GM10266 (cell line): ENCODE data around the gene EPHA10.
"Not testable (repeated sequence)": the region's sequence is repeated elsewhere in the genome, so short reads cannot be mapped to it uniquely, and the experiment has no call there.

ENCODE experiments used
- DNase-seq: peaks from one replicate; pipeline ENCODE4 v3.0.0; 2012; ENCODE audit errors: extremely low spot score
- TF ChIP-seq, protein P1 (sequence below): IDR thresholded peaks from 2 replicates; pipeline ENCODE4 v1.5.1; 2012; ENCODE audit warnings: mild to moderate bottlenecking, low read depth; ENCODE audit not compliant: control insufficient read depth, insufficient read depth; ENCODE audit errors: missing control alignments

Gene EPHA10

DNA sequence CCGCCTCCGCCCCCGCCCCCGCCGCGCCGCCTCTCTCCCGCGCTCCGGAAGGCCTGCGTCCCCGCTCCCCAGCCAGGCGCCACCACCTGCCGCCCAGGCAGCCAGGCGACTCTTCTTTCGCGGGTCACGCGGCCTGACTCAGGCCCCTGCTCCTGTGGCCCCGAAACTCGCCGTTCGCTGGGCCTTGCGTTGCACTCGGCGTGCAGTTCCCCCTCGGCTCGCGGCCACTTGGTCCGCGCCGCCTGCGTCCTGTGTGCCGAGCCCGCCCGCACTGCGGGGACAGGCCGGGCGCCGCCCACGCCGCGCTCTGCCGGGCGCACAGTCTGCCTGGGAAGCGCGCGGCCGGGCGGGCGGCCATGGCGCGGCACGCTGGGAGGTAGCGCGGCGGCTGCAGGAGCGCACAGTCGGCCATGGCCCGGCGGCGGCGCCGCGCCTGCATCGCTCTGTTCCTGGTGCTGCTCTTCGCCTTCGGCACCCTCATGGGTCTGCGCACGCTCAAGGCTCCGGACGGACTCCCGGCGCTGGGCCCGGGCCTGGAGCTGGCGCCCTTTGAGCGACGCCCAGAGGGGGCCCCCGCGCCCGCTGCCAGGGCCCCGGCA, 29.0 kb upstream of the EPHA10 start, which contains the start of gene MANEAL:
TSS of gene MANEAL (plus strand) at position 75 of the 599 bp plus-strand sequence. CDS start at position 411, 336 bp downstream.
- peak; percentile 82 for DNase-seq
- TF ChIP-seq, protein P1, sequence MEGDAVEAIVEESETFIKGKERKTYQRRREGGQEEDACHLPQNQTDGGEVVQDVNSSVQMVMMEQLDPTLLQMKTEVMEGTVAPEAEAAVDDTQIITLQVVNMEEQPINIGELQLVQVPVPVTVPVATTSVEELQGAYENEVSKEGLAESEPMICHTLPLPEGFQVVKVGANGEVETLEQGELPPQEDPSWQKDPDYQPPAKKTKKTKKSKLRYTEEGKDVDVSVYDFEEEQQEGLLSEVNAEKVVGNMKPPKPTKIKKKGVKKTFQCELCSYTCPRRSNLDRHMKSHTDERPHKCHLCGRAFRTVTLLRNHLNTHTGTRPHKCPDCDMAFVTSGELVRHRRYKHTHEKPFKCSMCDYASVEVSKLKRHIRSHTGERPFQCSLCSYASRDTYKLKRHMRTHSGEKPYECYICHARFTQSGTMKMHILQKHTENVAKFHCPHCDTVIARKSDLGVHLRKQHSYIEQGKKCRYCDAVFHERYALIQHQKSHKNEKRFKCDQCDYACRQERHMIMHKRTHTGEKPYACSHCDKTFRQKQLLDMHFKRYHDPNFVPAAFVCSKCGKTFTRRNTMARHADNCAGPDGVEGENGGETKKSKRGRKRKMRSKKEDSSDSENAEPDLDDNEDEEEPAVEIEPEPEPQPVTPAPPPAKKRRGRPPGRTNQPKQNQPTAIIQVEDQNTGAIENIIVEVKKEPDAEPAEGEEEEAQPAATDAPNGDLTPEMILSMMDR = no peak

DNA sequence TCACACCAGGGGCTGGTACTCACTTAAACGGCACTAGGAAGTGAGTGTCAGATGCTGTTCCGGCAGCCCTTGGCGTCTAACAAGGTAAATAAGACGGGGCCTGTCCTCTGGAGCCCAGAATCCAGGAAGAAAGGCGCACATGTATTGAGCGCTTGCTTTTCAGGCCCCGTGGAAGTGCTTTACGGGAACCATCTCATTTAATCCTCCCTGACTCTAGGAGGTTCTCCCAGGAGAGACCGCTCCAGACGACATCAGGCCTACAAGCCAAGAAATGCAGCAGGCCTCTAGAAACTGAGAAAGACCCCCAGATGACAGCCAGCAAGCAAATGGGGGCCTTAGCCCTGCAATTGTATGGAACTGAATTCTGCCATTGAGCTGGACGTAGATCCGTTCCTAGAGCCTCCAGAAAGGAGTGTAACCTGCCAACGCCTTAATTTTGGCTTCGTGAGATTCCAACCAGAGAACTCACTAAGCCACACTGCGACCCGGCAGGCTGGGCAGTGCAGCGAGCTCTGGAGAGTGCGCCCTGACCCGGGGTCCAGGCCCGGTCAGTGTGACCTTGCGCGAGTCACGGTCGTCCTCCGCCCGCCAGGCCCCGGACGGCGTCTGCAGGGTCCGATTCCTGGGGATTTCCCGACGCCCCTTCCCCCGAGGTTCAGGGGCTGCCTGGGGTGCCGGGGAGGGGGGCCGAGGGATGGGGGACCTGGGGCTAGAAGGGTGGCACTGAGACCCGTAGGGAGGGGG, 28.2 kb upstream of the EPHA10 start:
- no peak for DNase-seq
- TF ChIP-seq, protein P1 = no peak

DNA sequence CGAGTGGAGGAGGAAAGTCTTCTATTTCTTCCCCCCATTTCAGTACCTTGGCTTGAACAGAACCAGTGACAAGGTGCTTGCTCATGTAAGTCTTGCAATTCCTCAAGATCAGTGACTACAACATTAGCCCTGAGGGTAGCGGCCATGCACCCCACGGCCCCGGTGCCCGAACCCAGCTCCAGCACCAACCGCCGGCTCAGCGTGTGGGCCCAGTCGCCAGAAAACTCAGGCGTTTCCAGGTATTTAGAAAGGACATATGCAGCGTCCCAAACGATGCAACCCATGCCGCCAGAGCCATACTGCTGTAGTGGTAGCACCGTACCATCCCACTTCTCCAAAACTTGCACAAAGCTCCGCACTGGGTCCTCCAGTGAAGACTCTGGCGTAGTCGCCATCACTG, 17.6 kb upstream of the EPHA10 start:
- no peak for DNase-seq
- TF ChIP-seq, protein P1 = no peak

GRCh38 chr1:37778654-37779053, 13.7 kb upstream of the EPHA10 start:
- TF ChIP-seq, protein P1 = no peak

DNA sequence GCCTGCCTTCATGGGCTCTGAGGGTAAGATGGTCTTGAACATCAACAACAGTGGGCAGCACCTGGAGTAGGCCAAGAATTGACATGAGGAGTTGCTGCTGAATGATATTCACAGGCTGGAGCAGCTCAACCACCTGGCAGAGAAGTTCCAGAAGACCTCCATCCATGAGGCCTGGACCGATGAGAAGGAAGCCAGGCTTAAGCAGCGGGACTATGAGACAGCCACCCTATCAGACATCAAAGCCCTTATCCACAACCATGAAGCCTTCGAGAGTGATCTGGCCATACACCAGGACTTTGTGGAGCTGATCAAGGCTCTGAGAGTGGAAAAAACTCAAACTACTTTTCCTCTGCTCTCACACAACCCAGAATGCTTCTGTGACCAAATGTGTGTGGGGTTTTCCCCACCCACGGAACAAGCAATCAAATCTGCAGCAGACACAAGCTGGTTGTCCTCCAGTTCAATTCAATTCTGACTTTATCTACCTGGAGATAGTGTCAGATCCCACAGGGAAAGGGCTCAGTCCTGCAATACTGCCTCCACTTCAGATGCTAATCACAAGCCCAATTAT, 12.1 kb upstream of the EPHA10 start:
- TF ChIP-seq, protein P1 = no peak
- no peak for DNase-seq

More at GRCh38 chr1:37778654-37779053, 13.7 kb upstream of the EPHA10 start:
- DNase-seq = no peak

GRCh38 chr1:37771440-37771839, 6.5 kb upstream of the EPHA10 start:
- DNase-seq = not testable (repeated sequence)

DNA sequence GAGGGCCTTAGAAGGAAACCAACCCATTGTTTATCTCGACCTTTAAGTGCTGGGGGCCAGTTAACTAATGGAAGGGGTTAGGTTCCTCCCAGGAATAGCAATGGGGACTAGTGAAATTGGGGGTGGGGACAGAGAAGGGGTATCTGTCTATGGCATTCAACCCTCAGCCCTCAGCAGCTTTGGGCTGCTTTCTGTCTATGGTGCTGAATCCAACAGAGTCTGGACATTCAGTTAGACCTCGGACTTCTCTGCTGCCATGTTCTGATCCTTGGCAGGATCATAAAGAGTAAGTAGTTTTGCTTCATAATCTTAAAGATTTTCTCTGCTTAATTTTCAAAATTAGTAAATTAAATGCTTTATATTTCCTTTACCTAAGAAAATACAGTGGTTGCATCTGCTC, 2.6 kb upstream of the EPHA10 start:
- TF ChIP-seq, protein P1 = no peak
- no peak for DNase-seq
